Measurements from ENCODE around the gene PDCD2L.
A peak's percentile ranks its signal among the peaks of the same experiment; 100 is the strongest.

The PDCD2L gene

DNA sequence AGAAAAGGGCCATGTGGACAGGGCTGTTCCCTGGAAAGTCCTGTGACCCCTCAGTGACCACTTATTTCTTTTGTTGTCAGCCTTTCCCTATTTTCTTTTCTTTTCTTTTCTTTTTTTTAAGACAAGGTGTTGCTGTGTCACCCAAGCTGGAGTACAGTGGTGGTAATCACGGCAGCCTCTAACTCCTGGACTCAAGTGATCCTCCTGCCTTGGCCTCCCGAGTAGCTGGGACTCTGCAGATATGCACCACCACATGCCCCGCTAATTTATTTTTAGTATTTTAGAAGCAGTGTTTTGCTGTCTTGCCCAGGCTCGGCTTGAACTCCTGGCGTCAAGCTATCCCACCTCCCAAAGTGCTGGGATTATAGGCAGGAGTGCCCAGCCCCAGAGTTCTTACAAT, 40.3 kb upstream of the PDCD2L start:
- peaks cover 29% of the 10 kb centered on the region for H3K36me3 ChIP-seq (ENCODE audit: low read depth)
- peaks cover 8% of the 10 kb centered on the region for H3K4me1 ChIP-seq (ENCODE audit: insufficient read depth, poor library complexity, severe bottlenecking)
- no peak overlapping the region for H3K4me3 ChIP-seq (ENCODE audit: severe bottlenecking)
- no peak overlapping the region for H3K27ac ChIP-seq (ENCODE audit: poor library complexity, severe bottlenecking)
- DNase-seq (ENCODE audit: low spot score) = no peak
- no peaks in the 10 kb centered on the region for H3K27me3 ChIP-seq (ENCODE audit: insufficient read depth, poor library complexity, severe bottlenecking)
- no peak for ATAC-seq (ENCODE audit: low read depth)
- TF ChIP-seq CTCF (IDR thresholded peaks at IDR 0.05; ENCODE audit: poor library complexity, severe bottlenecking) = no peak
- H3K9me3 ChIP-seq (ENCODE audit: severe bottlenecking) = no peaks in the 10 kb centered on the region

- TF ChIP-seq CTCF (IDR thresholded peaks at IDR 0.05; ENCODE audit: poor library complexity, severe bottlenecking) = no peak
- peak overlapping the region; percentile 61 for H3K27ac ChIP-seq (ENCODE audit: poor library complexity, severe bottlenecking)
- H3K4me3 ChIP-seq (ENCODE audit: severe bottlenecking) = peak overlapping the region; percentile 82
- peaks cover 34% of the 10 kb centered on the region for H3K36me3 ChIP-seq (ENCODE audit: low read depth)
- no peak for ATAC-seq (ENCODE audit: low read depth)
- no peak for DNase-seq (ENCODE audit: low spot score)
- peaks cover 8% of the 10 kb centered on the region for H3K4me1 ChIP-seq (ENCODE audit: insufficient read depth, poor library complexity, severe bottlenecking)
- no peaks in the 10 kb centered on the region for H3K27me3 ChIP-seq (ENCODE audit: insufficient read depth, poor library complexity, severe bottlenecking)
- H3K9me3 ChIP-seq (ENCODE audit: severe bottlenecking) = no peaks in the 10 kb centered on the region
Observed at GRCh38 chr19:34364462-34364829, 39.8 kb upstream of the PDCD2L start.

GRCh38 chr19:34364830-34365462, 39.3 kb upstream of the PDCD2L start, which contains the start of gene GPI:
Gene GPI, plus strand, starts transcription at chr19:34365196. Its CDS starts 71 bp downstream, at chr19:34365267.
- Histone ChIP-seq H3K27ac (ENCODE audit: poor library complexity, severe bottlenecking) (peak within 1 kb of the TSS; percentile 61), H3K36me3 (ENCODE audit: low read depth) (peaks cover 39% of the 10 kb centered on the region), H3K27me3 (ENCODE audit: insufficient read depth, poor library complexity, severe bottlenecking) (no peaks in the 10 kb centered on the region), H3K4me3 (ENCODE audit: severe bottlenecking) (peak within 1 kb of the TSS; percentile 82), H3K4me1 (ENCODE audit: insufficient read depth, poor library complexity, severe bottlenecking) (peaks cover 8% of the 10 kb centered on the region), H3K9me3 (ENCODE audit: severe bottlenecking) (no peaks in the 10 kb centered on the region)
- ATAC-seq (ENCODE audit: low read depth) (peak; percentile 78), DNase-seq (ENCODE audit: low spot score) (no peak)
- no peak for TF ChIP-seq CTCF (IDR thresholded peaks at IDR 0.05; ENCODE audit: poor library complexity, severe bottlenecking)

DNA sequence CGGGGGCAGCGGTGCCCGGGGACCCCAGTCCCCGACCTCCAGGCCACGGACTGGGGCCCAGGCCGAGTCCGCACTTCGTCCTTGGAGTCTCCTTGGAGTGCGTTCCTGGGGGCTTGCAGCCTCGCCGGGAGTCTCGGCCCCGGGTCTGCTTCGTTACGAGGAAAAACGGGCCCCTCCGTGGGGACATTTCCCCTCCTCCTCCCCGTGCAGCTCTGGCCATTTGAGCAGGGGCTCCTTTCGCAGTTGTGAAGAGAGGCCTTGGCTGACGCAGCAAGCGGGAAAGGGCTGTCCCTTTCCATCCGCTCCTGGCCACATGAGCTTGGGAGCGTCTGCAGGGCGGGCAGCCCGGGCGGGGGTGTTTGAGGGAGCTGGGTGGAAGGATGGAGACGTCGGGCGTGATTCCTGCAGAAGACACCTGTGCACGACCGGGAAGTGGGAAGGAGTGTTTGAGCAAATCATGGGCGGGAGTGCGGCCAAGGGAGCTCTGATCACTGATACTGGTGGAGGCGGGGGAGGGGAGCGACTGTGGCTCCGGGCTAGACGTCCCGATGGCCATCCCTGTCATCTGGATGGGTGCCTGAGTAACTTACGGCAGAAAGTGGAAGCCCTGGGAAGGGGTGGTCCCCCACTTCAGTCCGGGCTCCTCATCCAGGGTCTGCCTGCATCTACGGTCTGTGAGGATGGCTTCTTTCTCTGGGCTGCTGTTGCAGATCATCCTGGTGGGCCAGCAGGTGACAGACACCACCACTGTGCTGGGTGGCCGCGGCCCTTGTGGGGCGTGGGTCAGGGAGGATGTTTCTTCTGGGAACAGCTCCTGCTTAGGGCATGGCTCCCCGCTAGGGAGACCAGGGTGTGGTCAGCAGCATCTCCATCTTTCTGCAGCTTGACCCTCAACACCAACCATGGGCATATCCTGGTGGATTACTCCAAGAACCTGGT, 38.5 kb upstream of the PDCD2L start:
- Histone ChIP-seq H3K27ac (ENCODE audit: poor library complexity, severe bottlenecking) (peak overlapping the region; percentile 61), H3K4me3 (ENCODE audit: severe bottlenecking) (peak overlapping the region; percentile 82), H3K27me3 (ENCODE audit: insufficient read depth, poor library complexity, severe bottlenecking) (no peaks in the 10 kb centered on the region), H3K36me3 (ENCODE audit: low read depth) (peaks cover 45% of the 10 kb centered on the region), H3K9me3 (ENCODE audit: severe bottlenecking) (no peaks in the 10 kb centered on the region), H3K4me1 (ENCODE audit: insufficient read depth, poor library complexity, severe bottlenecking) (peaks cover 8% of the 10 kb centered on the region)
- DNase-seq (ENCODE audit: low spot score) = no peak
- no peak for TF ChIP-seq CTCF (IDR thresholded peaks at IDR 0.05; ENCODE audit: poor library complexity, severe bottlenecking)
- peak; percentile 44; the same call in 2 of the 3 replicates for ATAC-seq (ENCODE audit: low read depth)
